Adrenal gland (tissue), 12 donors: Measurements from ENCODE around the gene RNF146. TPM values are rescaled to one million over a fixed set of nuclear protein-coding genes. Genes with fewer than 3 reads are reported as not detected.

ENCODE experiments used
- DNase-seq, 7 donors: peaks; one replicate each; pipeline ENCODE4 v3.0.0-alpha.2; 2019 to 2020
- H3K27ac ChIP-seq, 5 donors: fragments of 200-600 bp; sonication (generic) in 4 of 5; 1 replicate in 3 of 5; 2 replicates in 2 of 5; pipeline versions ENCODE4 v1.5.1 to v1.8.0; 2016 to 2020; ENCODE audit warnings: mild to moderate bottlenecking in 1 of 5
- H3K27me3 ChIP-seq: fragments of 200-600 bp; 2 replicates; pipeline ENCODE4 v1.8.0; 2021
- H3K36me3 ChIP-seq, 2 donors: fragments of 200-600 bp; replicated peaks in 1 of 2; 1 replicate in 1 of 2; 2 replicates in 1 of 2; pipeline versions ENCODE4 v1.5.1 to v1.8.0; 2018 to 2022
- H3K4me1 ChIP-seq, 2 donors: fragments of 200-600 bp; replicated peaks in 1 of 2; 1 replicate in 1 of 2; 2 replicates in 1 of 2; pipeline versions ENCODE4 v1.5.1 to v1.8.0; 2018 to 2021
- H3K4me3 ChIP-seq, 4 donors: fragments of 200-600 bp; sonication (generic) in 3 of 4; one replicate each; pipeline ENCODE4 v1.5.1; 2016 to 2018
- H3K9me3 ChIP-seq, 3 donors: fragments of 200-600 bp; sonication (generic) in 1 of 3; replicated peaks in 1 of 3; 1 replicate in 2 of 3; 2 replicates in 1 of 3; pipeline versions ENCODE4 v1.5.1 to v1.8.0; 2016 to 2021
- POLR2A ChIP-seq, 2 donors: fragments of 450-650 bp; IDR thresholded peaks; one replicate each; pipeline ENCODE4 v1.6.1; 2017; ENCODE audit warnings: antibody characterized with exemption in 2 of 2, mild to moderate bottlenecking in 2 of 2, moderate library complexity in 1 of 2
- WGBS, 4 donors: extraction: QIAGEN DNeasy Blood & Tissue Kit in 2 of 4; methylation state at CpG; one replicate each; pipeline versions ENCODE4 v1.1.5 to v1.1.7; 2013 to 2017; 5-methylcytosine and 5-hydroxymethylcytosine counted together
- intact Hi-C, 2 donors: fragments of 100-400 bp; cut with DNase I; formaldehyde crosslinking; loops; one replicate each; pipeline versions ENCODE4 v1.14.1 to v1.15.0; 2022 to 2023
- polyA plus RNA-seq, 3 donors: library from polyadenylated mRNA; stranded (reverse); fragments of 200-250 nt in 2 of 3; fragments of 350-450 nt in 1 of 3; fragmentation: Illumina TruSeq in 1 of 3; extraction: RNeasy Lipid Tissue Mini Kit (QIAGEN cat#74804) in 1 of 3; gene quantifications; one replicate each; pipeline ENCODE4 v1.2.3, GENCODE V29; 2013 to 2014
- total RNA-seq, 9 donors: library from RNA; depleted of rRNA in 4 of 9; stranded (reverse); fragments of >200 nt in 4 of 9; fragments of 120-200 nt in 1 of 9; fragmentation: NEBNext Ultra II Directional in 1 of 9; extraction: Animal tissue kit (Norgen Biotek cat#: 25700) in 1 of 9; gene quantifications; one replicate each; pipeline versions ENCODE4 v1.1.0 to v1.2.4, GENCODE V29; 2013 to 2023
- TF ChIP-seq, protein P1 (sequence below), 6 experiments: fragments of 450-650 bp in 4 of 6; fragments of 200-600 bp in 2 of 6; sonication (generic) in 1 of 6; IDR thresholded peaks; 1 replicate in 5 of 6; 2 replicates in 1 of 6; pipeline versions ENCODE4 v1.5.1 to v1.8.0; 2016 to 2021; ENCODE audit warnings: antibody characterized with exemption in 6 of 6, mild to moderate bottlenecking in 2 of 6, moderate library complexity in 1 of 6
- donor health status: healthy with polysubstance abuse.
- donor health status: Bipolar disorder and iron deficiency.
- donor health status: DM: yes; HTN: yes; CAD: no.
- donor health status: DM: no; HTN: no; CAD: no.
- donor health status: DM: no; HTN: no; CAD: no.
- donor health status: DM: yes; HTN: yes; CAD: no.

RNF146 gene
- total and polyA plus RNA-seq, 12 donors = 25.6 to 59.3 (median 43.9) TPM

GRCh38 chr6:127291495-127291894, 24.8 kb downstream of the RNF146 start:
- Histone ChIP-seq H3K27ac (no peak overlapping the region), H3K36me3 (peaks cover 0 to 20% of the 10 kb centered on the region in 2 donors), H3K4me3 (no peak overlapping the region), H3K27me3 (no peaks in the 10 kb centered on the region), H3K4me1 (peaks cover 0 to 10% of the 10 kb centered on the region in 2 donors), H3K9me3 (no peaks in the 10 kb centered on the region)
- 65 to 84% (median 79%) methylated on average over 5 of the region's 5 CpGs for WGBS, 4 donors
- DNase-seq = no peak
- intact Hi-C loops = no loop called here
- TF ChIP-seq, protein P1, sequence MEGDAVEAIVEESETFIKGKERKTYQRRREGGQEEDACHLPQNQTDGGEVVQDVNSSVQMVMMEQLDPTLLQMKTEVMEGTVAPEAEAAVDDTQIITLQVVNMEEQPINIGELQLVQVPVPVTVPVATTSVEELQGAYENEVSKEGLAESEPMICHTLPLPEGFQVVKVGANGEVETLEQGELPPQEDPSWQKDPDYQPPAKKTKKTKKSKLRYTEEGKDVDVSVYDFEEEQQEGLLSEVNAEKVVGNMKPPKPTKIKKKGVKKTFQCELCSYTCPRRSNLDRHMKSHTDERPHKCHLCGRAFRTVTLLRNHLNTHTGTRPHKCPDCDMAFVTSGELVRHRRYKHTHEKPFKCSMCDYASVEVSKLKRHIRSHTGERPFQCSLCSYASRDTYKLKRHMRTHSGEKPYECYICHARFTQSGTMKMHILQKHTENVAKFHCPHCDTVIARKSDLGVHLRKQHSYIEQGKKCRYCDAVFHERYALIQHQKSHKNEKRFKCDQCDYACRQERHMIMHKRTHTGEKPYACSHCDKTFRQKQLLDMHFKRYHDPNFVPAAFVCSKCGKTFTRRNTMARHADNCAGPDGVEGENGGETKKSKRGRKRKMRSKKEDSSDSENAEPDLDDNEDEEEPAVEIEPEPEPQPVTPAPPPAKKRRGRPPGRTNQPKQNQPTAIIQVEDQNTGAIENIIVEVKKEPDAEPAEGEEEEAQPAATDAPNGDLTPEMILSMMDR (IDR thresholded peaks at IDR 0.05) = no peak
- no peak for TF ChIP-seq POLR2A (IDR thresholded peaks at IDR 0.05)

GRCh38 chr6:127297502-127298070, 30.9 kb downstream of the RNF146 start:
- 90 to 98% (median 94%) methylated on average over 4 of the region's 4 CpGs for WGBS, 4 donors
- Histone ChIP-seq H3K27me3 (no peaks in the 10 kb centered on the region), H3K27ac (no peak overlapping the region), H3K9me3 (no peaks in the 10 kb centered on the region), H3K4me3 (no peak overlapping the region), H3K4me1 (peaks cover 0 to 6% of the 10 kb centered on the region in 2 donors), H3K36me3 (no peaks in the 10 kb centered on the region)
- TF ChIP-seq, protein P1 (IDR thresholded peaks at IDR 0.05) = no peak
- TF ChIP-seq POLR2A (IDR thresholded peaks at IDR 0.05) = no peak
- intact Hi-C loops = no loop called here
- DNase-seq = no peak

DNA sequence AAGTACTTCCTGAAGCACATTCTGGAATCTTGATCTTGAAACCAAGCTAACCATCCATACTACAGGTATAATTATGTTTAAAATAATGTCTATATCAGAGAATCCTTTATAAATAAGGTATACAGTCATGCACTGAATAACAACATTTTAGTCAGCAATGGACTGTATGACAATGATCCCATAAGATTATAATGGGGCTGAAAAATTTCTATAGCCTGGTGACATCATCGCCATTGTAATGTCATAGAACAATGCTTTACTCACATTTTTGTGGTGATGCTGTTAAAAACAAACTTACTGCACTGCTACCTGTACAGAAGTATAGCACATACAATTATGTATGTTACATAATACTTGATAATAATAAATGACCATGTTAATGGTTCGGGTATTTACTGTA, 31.8 kb downstream of the RNF146 start:
- 71 to 98% (median 77%) methylated on average over 2 of the region's 2 CpGs for WGBS, 4 donors
- no peak overlapping the region for H3K27ac ChIP-seq
- intact Hi-C loops = no loop called here
- TF ChIP-seq, protein P1 (IDR thresholded peaks at IDR 0.05) = no peak
- TF ChIP-seq POLR2A (IDR thresholded peaks at IDR 0.05) = no peak
- H3K27me3 ChIP-seq = no peaks in the 10 kb centered on the region
- peaks cover 0 to 10% of the 10 kb centered on the region in 2 donors for H3K4me1 ChIP-seq
- H3K36me3 ChIP-seq = no peaks in the 10 kb centered on the region
- no peak overlapping the region for H3K4me3 ChIP-seq
- no peak for DNase-seq
- H3K9me3 ChIP-seq = no peaks in the 10 kb centered on the region

- TF ChIP-seq, protein P1 (IDR thresholded peaks at IDR 0.05) = no peak
- WGBS, 4 donors = 89 to 96% (median 93%) methylated on average over 4 of the region's 4 CpGs
- Histone ChIP-seq H3K4me3 (no peak overlapping the region), H3K36me3 (no peaks in the 10 kb centered on the region), H3K27me3 (no peaks in the 10 kb centered on the region), H3K27ac (no peak overlapping the region), H3K4me1 (peaks cover 0 to 10% of the 10 kb centered on the region in 2 donors), H3K9me3 (no peaks in the 10 kb centered on the region)
- DNase-seq = no peak
- intact Hi-C loops = loop anchor here (10.0 kb wide), 1 partner anchor 245 kb away; no protein-coding TSS in a partner anchor
These were observed 33.0 kb downstream of the RNF146 start for GRCh38 chr6:127299522-127300240.
